Peyer's patch (tissue), 4 donors: ENCODE measurements around the gene ITIH4. TPM values are rescaled to one million over a fixed set of nuclear protein-coding genes. Genes with fewer than 3 reads are reported as not detected.

Source experiments
- DNase-seq, 3 donors: peaks; one replicate each; pipeline ENCODE4 v3.0.0-alpha.2; 2017 to 2019
- H3K27ac ChIP-seq, 4 donors: fragments of 200-600 bp; sonication (generic); one replicate each; pipeline ENCODE4 v1.5.1; 2016 to 2019
- H3K27me3 ChIP-seq, 2 donors: fragments of 200-600 bp; sonication (generic); one replicate each; pipeline ENCODE4 v1.5.1; 2019
- H3K36me3 ChIP-seq, 3 donors: fragments of 200-600 bp; sonication (generic); one replicate each; pipeline ENCODE4 v1.5.1; 2016 to 2019
- H3K4me1 ChIP-seq, 4 donors: fragments of 200-600 bp; sonication (generic); one replicate each; pipeline ENCODE4 v1.5.1; 2016 to 2019
- H3K4me3 ChIP-seq, 4 donors: fragments of 200-600 bp; sonication (generic); 1 replicate in 3 of 4; 2 replicates in 1 of 4; pipeline ENCODE4 v1.5.1; 2016 to 2019; ENCODE audit warnings: mild to moderate bottlenecking in 1 of 4
- H3K9me3 ChIP-seq, 4 donors: fragments of 200-600 bp; sonication (generic); one replicate each; pipeline ENCODE4 v1.5.1; 2016 to 2019; ENCODE audit warnings: mild to moderate bottlenecking in 1 of 4
- POLR2A ChIP-seq, 2 donors: fragments of 450-650 bp; IDR thresholded peaks; one replicate each; pipeline ENCODE4 v1.5.1; 2017; ENCODE audit warnings: antibody characterized with exemption in 2 of 2, mild to moderate bottlenecking in 2 of 2, moderate library complexity in 2 of 2
- total RNA-seq, 4 donors: library from RNA; depleted of rRNA; stranded (reverse); fragments of >200 nt; gene quantifications; one replicate each; pipeline ENCODE4 v1.1.0, GENCODE V29; 2016
- TF ChIP-seq, protein P1 (sequence below), 6 experiments: fragments of 450-650 bp in 4 of 6; fragments of 200-600 bp in 2 of 6; sonication (generic) in 1 of 6; IDR thresholded peaks; one replicate each; pipeline ENCODE4 v1.5.1; 2017 to 2019; ENCODE audit warnings: antibody characterized with exemption in 6 of 6, mild to moderate bottlenecking in 3 of 6, moderate library complexity in 1 of 6

The ITIH4 gene
- total RNA-seq, 4 donors from 2014 or later: 1.1 to 19.8 (median 1.9) TPM

DNA sequence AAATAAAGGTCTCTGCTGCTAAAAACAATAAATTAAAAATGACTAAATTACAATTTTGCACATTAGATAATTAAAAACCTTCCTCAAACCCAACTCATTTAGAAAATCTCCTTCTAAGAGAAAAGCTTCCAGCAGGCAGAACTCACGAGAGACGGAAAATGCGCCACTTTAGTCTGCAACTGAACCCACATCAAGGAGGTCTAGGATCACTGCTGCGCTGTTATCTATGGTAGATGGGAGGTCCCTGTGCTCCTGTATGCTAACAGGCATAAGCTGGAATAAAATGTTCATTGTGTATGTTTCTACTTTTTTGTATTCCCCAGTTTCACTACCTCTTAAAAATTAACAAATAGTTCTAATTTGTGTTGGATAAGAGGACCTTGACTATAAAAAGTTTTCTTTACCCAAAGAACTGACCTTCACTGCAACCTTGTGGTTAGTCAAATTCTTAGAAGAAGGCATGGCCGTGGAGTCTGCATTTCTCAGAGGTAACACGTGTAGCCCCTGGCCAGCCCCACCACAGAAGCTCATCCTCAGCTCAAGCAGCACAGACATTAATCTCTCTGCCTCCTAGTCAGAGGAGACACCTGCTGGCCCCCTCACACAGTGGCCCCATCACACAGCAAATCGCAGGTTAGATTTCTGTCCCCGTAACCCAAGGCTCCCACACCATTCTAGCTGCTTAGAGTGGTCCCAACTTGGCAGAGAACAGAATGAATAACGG lies 44.6 kb upstream of the ITIH4 start:
- H3K27ac ChIP-seq: no peak overlapping the region
- H3K4me1 ChIP-seq: peaks cover 0 to 9% (median 0%) of the 10 kb centered on the region in 4 donors
- H3K36me3 ChIP-seq: no peaks in the 10 kb centered on the region
- TF ChIP-seq, protein P1, sequence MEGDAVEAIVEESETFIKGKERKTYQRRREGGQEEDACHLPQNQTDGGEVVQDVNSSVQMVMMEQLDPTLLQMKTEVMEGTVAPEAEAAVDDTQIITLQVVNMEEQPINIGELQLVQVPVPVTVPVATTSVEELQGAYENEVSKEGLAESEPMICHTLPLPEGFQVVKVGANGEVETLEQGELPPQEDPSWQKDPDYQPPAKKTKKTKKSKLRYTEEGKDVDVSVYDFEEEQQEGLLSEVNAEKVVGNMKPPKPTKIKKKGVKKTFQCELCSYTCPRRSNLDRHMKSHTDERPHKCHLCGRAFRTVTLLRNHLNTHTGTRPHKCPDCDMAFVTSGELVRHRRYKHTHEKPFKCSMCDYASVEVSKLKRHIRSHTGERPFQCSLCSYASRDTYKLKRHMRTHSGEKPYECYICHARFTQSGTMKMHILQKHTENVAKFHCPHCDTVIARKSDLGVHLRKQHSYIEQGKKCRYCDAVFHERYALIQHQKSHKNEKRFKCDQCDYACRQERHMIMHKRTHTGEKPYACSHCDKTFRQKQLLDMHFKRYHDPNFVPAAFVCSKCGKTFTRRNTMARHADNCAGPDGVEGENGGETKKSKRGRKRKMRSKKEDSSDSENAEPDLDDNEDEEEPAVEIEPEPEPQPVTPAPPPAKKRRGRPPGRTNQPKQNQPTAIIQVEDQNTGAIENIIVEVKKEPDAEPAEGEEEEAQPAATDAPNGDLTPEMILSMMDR (IDR thresholded peaks at IDR 0.05): no peak
- TF ChIP-seq POLR2A (IDR thresholded peaks at IDR 0.05): no peak
- DNase-seq: no peak
- no peaks in the 10 kb centered on the region for H3K9me3 ChIP-seq
- no peaks in the 10 kb centered on the region for H3K27me3 ChIP-seq
- no peak overlapping the region for H3K4me3 ChIP-seq

DNA sequence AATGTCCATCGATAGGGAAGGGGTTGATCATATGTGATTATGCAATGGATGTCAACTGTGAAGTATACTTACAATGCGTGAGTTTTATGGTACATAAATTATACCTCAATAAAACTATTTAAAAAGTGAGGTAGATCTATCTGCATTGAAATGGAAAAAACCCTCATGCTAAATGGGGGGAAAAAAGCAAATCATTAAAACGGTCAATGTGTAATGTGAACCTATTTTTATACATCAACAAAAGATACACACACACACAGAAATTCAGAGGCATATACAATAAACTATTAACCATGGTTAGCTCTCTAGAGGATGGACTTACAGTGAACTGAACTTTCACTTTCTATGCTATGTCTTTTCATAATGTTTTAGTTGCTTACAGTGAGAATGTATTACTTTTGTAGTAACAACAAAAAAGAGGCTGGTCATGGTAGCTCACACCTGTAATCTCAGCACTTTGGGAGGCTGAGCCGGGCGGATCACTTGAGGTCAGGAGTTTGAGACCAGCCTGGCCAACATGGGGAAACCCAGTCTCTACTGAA lies 43.8 kb upstream of the ITIH4 start:
- no peak overlapping the region for H3K27ac ChIP-seq
- no peaks in the 10 kb centered on the region for H3K9me3 ChIP-seq
- no peak for TF ChIP-seq POLR2A (IDR thresholded peaks at IDR 0.05)
- TF ChIP-seq, protein P1 (IDR thresholded peaks at IDR 0.05): no peak
- H3K36me3 ChIP-seq: no peaks in the 10 kb centered on the region
- no peaks in the 10 kb centered on the region for H3K27me3 ChIP-seq
- H3K4me1 ChIP-seq: peaks cover 0 to 9% (median 0%) of the 10 kb centered on the region in 4 donors
- no peak overlapping the region for H3K4me3 ChIP-seq
- no peak for DNase-seq

- Histone ChIP-seq H3K36me3 (no peaks in the 10 kb centered on the region), H3K27ac (no peak overlapping the region), H3K27me3 (no peaks in the 10 kb centered on the region), H3K4me3 (no peak overlapping the region), H3K9me3 (no peaks in the 10 kb centered on the region), H3K4me1 (peaks cover 0 to 9% (median 0%) of the 10 kb centered on the region in 4 donors)
- TF ChIP-seq, protein P1 (IDR thresholded peaks at IDR 0.05): no peak
- TF ChIP-seq POLR2A (IDR thresholded peaks at IDR 0.05): no peak
- no peak for DNase-seq
Measured at GRCh38 chr3:52873433-52874159, 43.1 kb upstream of the ITIH4 start.

DNA sequence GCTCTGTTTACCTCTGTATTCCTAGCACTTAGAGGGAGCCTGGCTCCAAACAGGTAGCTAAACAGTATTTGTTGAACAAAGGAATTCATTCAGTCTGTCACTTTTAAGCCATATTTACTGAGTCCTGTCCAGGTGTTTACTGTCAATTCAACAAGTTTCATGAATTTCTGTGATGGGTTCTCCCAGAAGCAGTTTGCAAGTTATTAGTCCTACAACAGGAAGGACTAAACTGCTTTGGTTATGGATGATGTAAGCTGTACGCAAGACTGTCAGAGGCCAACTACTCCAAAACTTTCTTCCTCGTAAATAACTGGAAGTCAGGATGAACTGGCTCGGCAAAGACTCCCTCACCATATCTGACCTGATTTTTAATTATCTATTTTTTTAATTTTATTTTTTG lies 41.8 kb upstream of the ITIH4 start:
- TF ChIP-seq, protein P1 (IDR thresholded peaks at IDR 0.05): no peak
- no peak for TF ChIP-seq POLR2A (IDR thresholded peaks at IDR 0.05)

GRCh38 chr3:52871761-52872160 lies 41.3 kb upstream of the ITIH4 start:
- Histone ChIP-seq H3K27ac (no peak overlapping the region), H3K4me3 (no peak overlapping the region), H3K4me1 (peaks cover 0 to 9% (median 0%) of the 10 kb centered on the region in 4 donors), H3K27me3 (no peaks in the 10 kb centered on the region), H3K36me3 (no peaks in the 10 kb centered on the region), H3K9me3 (no peaks in the 10 kb centered on the region)
- no peak for DNase-seq
- no peak for TF ChIP-seq POLR2A (IDR thresholded peaks at IDR 0.05)
- TF ChIP-seq, protein P1 (IDR thresholded peaks at IDR 0.05): no peak

More for the DNA sequence above, 41.8 kb upstream of the ITIH4 start:
- Histone ChIP-seq H3K9me3 (no peaks in the 10 kb centered on the region), H3K4me3 (no peak overlapping the region), H3K27me3 (no peaks in the 10 kb centered on the region), H3K4me1 (peaks cover 0 to 9% (median 0%) of the 10 kb centered on the region in 4 donors), H3K27ac (no peak overlapping the region), H3K36me3 (no peaks in the 10 kb centered on the region)
- no peak for DNase-seq
